ENCODE measurements around the gene CSNK1G3.

CSNK1G3 gene

GRCh38 chr5:123647066-123647465 is 135.1 kb downstream of the CSNK1G3 start:
- DNase-seq (ENCODE audit: low spot score): peak; percentile 52

DNA sequence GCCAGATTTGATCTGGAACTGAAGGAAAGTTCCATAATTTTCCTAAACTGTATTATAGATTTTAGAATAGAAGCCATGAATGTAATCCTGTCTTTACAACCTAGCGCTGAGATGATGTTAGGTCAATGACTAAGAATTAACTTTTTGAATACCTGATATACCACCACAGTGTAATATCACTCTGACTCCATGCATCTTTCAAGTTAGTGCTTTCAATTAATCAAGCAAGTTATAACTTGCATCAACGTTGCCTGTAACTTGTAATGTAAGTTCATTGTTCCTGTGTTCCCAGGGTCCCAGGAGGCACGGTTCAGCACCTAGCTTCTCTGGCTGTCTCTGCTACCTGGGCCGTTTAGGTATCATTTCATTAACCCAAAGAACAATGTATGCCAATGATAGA is 139.3 kb downstream of the CSNK1G3 start:
- no peak for DNase-seq (ENCODE audit: low spot score)

DNA sequence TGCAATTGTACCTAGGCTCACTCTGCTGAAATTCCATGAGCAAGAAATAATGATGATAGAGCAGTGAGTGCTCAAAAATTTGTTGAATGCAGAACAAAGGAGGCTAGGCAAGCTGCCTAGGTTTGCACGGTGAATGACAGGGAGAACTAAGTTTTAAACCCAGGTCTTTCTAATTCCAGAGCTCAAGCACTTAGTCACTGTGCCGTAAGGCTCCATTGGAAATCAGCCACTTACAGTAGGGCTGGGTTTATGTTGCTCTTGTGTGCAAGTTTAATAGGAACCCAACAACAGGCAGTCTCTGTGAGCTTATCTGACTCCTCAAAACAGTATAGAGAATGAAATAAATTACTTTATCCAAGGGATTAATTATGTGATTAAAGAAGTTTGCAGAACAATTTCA is 147.0 kb downstream of the CSNK1G3 start:
- no peak for DNase-seq (ENCODE audit: low spot score)

DNA sequence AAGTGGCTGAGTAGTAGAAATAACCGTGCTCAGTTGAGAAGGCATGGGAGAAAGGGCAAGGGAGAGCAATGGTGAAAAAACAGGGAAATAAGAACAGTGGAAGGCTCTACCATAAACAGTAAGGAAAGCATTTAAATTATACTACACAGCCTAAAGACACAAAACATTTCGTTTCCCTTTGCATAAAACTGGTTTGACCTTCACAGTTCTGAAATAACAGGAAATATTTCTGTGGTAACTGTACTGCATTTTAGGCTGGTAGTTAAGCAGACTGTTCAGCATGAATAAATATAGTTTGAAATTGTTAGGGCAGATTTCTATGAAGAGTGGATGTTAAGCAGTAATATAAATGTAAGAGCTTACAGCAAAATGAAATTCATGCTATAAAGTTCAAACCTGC is 147.5 kb downstream of the CSNK1G3 start:
- no peak for DNase-seq (ENCODE audit: low spot score)

- DNase-seq (ENCODE audit: low spot score): no peak
These were observed 153.0 kb downstream of the CSNK1G3 start for GRCh38 chr5:123664961-123665360.

GRCh38 chr5:123665822-123666371 is 153.9 kb downstream of the CSNK1G3 start:
- DNase-seq (ENCODE audit: low spot score): no peak
